OCI-LY1 (cell line): ENCODE measurements around the gene TMEM132C.

ENCODE experiments used
- H2AFZ ChIP-seq: fragments of 200-600 bp; sonication (generic), shearing (Covaris generic); 2 replicates; pipeline ENCODE4 v1.6.0; 2014; ENCODE audit warnings: antibody characterized with exemption, mild to moderate bottlenecking, low read length
- H3F3A ChIP-seq: fragments of 200-600 bp; sonication (generic), shearing (Covaris generic); 2 replicates; pipeline ENCODE4 v1.6.0; 2014; ENCODE audit warnings: mild to moderate bottlenecking, antibody characterized with exemption, low read length, moderate library complexity; ENCODE audit not compliant: insufficient read depth
- H3K27ac ChIP-seq: fragments of 200-600 bp; sonication (generic); 2 replicates; pipeline ENCODE4 v1.5.1; 2014; ENCODE audit warnings: low read length, mixed run types, mild to moderate bottlenecking, low read depth; ENCODE audit not compliant: poor library complexity, severe bottlenecking
- H3K27me3 ChIP-seq: fragments of 200-600 bp; sonication (generic); 2 replicates; pipeline ENCODE4 v1.6.0; 2014; ENCODE audit warnings: antibody characterized with exemption, mild to moderate bottlenecking, low read length, moderate library complexity; ENCODE audit not compliant: insufficient read depth
- H3K36me3 ChIP-seq: fragments of 200-600 bp; sonication (generic); 2 replicates; pipeline ENCODE4 v1.6.1; 2014; ENCODE audit warnings: mild to moderate bottlenecking, antibody characterized with exemption, low read length, moderate library complexity, mixed read lengths; ENCODE audit not compliant: insufficient read depth
- H3K4me1 ChIP-seq: fragments of 200-600 bp; sonication (generic); 2 replicates; pipeline ENCODE4 v1.5.1; 2014; ENCODE audit warnings: mild to moderate bottlenecking, low read length, moderate library complexity; ENCODE audit not compliant: insufficient read depth, severe bottlenecking
- H3K4me2 ChIP-seq: fragments of 200-600 bp; sonication (generic), shearing (Covaris generic); 2 replicates; pipeline ENCODE4 v1.6.1; 2014; ENCODE audit warnings: low read length
- H3K4me3 ChIP-seq: fragments of 200-600 bp; sonication (generic); 2 replicates; pipeline ENCODE4 v1.5.1; 2014; ENCODE audit warnings: low read length, low read depth, mild to moderate bottlenecking, mixed read lengths; ENCODE audit not compliant: poor library complexity, severe bottlenecking
- H3K79me2 ChIP-seq: fragments of 200-600 bp; shearing (Covaris generic); 2 replicates; pipeline ENCODE4 v1.6.1; 2016; ENCODE audit warnings: mixed run types, low read length, mixed read lengths; ENCODE audit not compliant: insufficient read depth
- H3K9ac ChIP-seq: fragments of 200-600 bp; sonication (generic), shearing (Covaris generic); 2 replicates; pipeline ENCODE4 v1.6.1; 2014; ENCODE audit warnings: mild to moderate bottlenecking, low read length, mixed read lengths
- H3K9me2 ChIP-seq: fragments of 200-600 bp; sonication (generic), shearing (Covaris generic); 2 replicates; pipeline ENCODE4 v1.6.1; 2014; ENCODE audit warnings: low read depth, mild to moderate bottlenecking, low read length, mixed read lengths
- H3K9me3 ChIP-seq: fragments of 200-600 bp; shearing (Covaris generic); 2 replicates; pipeline ENCODE4 v1.6.1; 2014; ENCODE audit warnings: low read length, mixed read lengths
- H4K20me1 ChIP-seq: fragments of 200-600 bp; sonication (generic), shearing (Covaris generic); 2 replicates; pipeline ENCODE4 v1.6.0; 2016; ENCODE audit warnings: mild to moderate bottlenecking, low read length; ENCODE audit not compliant: insufficient read depth
- EZH2 ChIP-seq: fragments of 200-600 bp; sonication (generic), shearing (Covaris generic); IDR thresholded peaks from 2 replicates; pipeline ENCODE4 v1.8.0; 2017; ENCODE audit warnings: borderline replicate concordance, mixed run types, mild to moderate bottlenecking, antibody characterized with exemption, low read length, moderate library complexity, mixed read lengths
- TF ChIP-seq, protein P1 (sequence below): fragments of 200-600 bp; sonication (generic), shearing (Covaris generic); IDR thresholded peaks from 2 replicates; pipeline ENCODE4 v1.5.1; 2017; ENCODE audit warnings: mild to moderate bottlenecking, antibody characterized with exemption, low read length, moderate library complexity, mixed read lengths

TMEM132C gene

DNA sequence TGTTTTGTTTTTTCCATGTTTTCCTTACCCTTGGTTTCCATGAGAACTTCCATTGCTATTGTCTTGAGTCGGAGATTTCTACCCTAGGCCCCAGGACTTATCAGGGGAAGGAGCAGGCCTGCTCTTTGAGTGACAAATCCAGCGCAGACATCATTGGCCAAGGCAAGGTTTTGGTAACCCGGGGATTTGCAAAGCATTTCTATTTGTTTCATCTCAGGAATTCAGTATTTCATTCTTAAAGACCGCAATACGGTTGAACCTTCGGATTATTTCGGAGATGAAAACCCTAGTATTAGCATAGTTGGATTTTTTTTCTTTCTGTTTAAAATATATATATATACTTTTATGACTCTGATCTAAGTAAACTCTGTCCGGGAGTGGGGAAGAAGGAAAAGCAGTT, 62.0 kb downstream of the TMEM132C start:
- Histone ChIP-seq H3K9me2 (no peaks in the 10 kb centered on the region), H3K4me1 (no peaks in the 10 kb centered on the region), H3K79me2 (no peaks in the 10 kb centered on the region), H3K27ac (no peak overlapping the region), H4K20me1 (no peaks in the 10 kb centered on the region), H3K36me3 (no peaks in the 10 kb centered on the region), H3F3A (no peaks in the 10 kb centered on the region), H3K4me2 (no peak overlapping the region), H3K27me3 (no peaks in the 10 kb centered on the region), H2AFZ (no peak overlapping the region), H3K9me3 (no peaks in the 10 kb centered on the region), H3K4me3 (no peak overlapping the region), H3K9ac (no peak overlapping the region)
- TF ChIP-seq, protein P1, sequence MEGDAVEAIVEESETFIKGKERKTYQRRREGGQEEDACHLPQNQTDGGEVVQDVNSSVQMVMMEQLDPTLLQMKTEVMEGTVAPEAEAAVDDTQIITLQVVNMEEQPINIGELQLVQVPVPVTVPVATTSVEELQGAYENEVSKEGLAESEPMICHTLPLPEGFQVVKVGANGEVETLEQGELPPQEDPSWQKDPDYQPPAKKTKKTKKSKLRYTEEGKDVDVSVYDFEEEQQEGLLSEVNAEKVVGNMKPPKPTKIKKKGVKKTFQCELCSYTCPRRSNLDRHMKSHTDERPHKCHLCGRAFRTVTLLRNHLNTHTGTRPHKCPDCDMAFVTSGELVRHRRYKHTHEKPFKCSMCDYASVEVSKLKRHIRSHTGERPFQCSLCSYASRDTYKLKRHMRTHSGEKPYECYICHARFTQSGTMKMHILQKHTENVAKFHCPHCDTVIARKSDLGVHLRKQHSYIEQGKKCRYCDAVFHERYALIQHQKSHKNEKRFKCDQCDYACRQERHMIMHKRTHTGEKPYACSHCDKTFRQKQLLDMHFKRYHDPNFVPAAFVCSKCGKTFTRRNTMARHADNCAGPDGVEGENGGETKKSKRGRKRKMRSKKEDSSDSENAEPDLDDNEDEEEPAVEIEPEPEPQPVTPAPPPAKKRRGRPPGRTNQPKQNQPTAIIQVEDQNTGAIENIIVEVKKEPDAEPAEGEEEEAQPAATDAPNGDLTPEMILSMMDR, result no peak
- TF ChIP-seq EZH2, result no peak

DNA sequence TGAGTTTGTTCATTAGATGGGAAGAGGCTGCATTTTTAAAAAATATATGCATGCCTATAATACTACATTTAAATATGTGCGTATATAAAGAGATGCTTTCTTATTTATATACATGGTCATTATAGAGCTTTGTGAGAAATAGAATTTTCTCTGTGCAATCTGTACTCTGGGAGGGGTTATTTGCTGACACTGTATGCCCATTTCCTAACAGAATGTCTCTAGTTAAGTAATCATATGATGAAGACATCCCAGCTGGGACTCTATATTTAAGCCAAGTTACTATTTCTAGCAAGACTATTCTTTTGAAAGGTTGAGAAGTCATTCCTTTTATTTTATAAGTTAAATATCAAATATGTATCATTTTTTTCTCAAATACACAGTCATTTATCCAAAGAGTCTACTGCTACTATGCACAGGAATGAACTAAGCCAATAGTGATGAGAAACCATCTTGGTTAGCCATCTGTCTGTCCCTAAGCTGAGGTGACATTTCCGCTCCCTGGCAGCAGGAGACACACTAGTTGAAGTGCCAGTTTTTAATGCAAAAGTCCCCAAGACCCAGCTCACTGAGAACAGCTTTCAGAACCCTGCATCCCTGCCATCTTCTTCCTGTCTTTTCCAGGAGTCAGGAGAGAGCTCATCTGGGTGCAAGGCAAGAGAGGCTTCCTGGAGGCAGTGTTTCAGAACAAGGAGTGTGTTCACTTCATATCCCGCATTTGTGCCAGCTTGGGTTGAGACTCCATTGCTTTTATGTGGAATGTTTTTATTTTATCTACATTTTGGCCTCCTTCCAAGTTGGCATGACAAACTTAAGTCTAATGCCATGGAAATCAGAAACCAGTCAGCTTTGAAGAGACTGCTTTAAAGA, 69.5 kb downstream of the TMEM132C start:
- H3K27ac ChIP-seq, result no peak overlapping the region

DNA sequence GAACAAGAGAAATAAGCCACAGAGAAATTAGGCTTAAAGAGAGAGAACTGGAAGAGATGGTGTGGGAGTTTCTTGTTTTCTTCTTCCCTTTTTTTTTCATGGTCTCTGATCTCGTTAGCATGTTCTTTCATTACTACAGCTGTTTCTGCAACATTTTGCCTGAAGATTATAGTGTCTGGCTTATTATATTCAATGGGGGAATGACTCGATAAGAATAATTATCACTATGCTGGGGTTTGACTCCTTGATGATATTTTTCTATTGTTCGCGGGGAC, 70.0 kb downstream of the TMEM132C start:
- no peak overlapping the region for H3K27ac ChIP-seq
- H2AFZ ChIP-seq, result no peak overlapping the region
- H3K27me3 ChIP-seq, result no peaks in the 10 kb centered on the region
- TF ChIP-seq EZH2, result no peak
- TF ChIP-seq, protein P1, result no peak
- H3K4me2 ChIP-seq, result no peak overlapping the region
- no peaks in the 10 kb centered on the region for H3K4me1 ChIP-seq
- H3K36me3 ChIP-seq, result no peaks in the 10 kb centered on the region
- H3K9me2 ChIP-seq, result no peaks in the 10 kb centered on the region
- no peaks in the 10 kb centered on the region for H3F3A ChIP-seq
- H3K9me3 ChIP-seq, result no peaks in the 10 kb centered on the region
- no peaks in the 10 kb centered on the region for H3K79me2 ChIP-seq
- H4K20me1 ChIP-seq, result no peaks in the 10 kb centered on the region
- H3K9ac ChIP-seq, result no peak overlapping the region
- H3K4me3 ChIP-seq, result no peak overlapping the region

More for the DNA sequence above, 69.5 kb downstream of the TMEM132C start:
- H3K9me3 ChIP-seq, result no peaks in the 10 kb centered on the region
- no peaks in the 10 kb centered on the region for H3K79me2 ChIP-seq
- H3K27me3 ChIP-seq, result no peaks in the 10 kb centered on the region
- no peaks in the 10 kb centered on the region for H3F3A ChIP-seq
- H3K9me2 ChIP-seq, result no peaks in the 10 kb centered on the region
- TF ChIP-seq, protein P1, result no peak
- no peak for TF ChIP-seq EZH2
- no peaks in the 10 kb centered on the region for H4K20me1 ChIP-seq
- no peak overlapping the region for H2AFZ ChIP-seq
- H3K4me2 ChIP-seq, result no peak overlapping the region
- H3K36me3 ChIP-seq, result no peaks in the 10 kb centered on the region
- H3K4me3 ChIP-seq, result no peak overlapping the region
- no peaks in the 10 kb centered on the region for H3K4me1 ChIP-seq
- H3K9ac ChIP-seq, result no peak overlapping the region
